ENCODE data around the gene INTS7. TPM values are rescaled to one million over a fixed set of nuclear protein-coding genes. Genes with fewer than 3 reads are reported as not detected.

INTS7 gene
- total and polyA plus RNA-seq, 11 donors = 3.6 to 12.9 (median 9.1) TPM

DNA sequence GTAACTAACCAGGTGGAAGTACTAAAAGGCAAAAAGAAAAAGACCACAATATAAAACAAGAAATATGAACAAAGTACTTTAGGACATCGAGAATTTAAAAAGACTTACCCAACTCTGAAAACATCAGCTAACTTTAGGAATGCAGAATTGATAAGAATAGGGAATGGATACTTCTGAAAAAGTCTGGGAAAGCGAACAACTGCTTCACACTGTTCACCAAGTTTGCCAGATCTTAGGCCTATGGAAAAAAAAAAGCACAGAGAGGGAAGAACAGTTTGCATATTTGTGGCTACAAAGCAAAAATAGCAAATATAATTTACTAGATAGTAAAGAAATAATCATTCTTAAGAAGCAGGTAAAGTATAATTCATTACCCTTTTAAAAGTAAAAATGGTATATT is 14.4 kb downstream of the INTS7 start:
- H3K27ac ChIP-seq = no peak overlapping the region
- peaks cover 0 to 7% (median 0%) of the 10 kb centered on the region in 12 donors for H3K9me3 ChIP-seq
- WGBS, 4 donors = 84 to 89% (median 86%) methylated on average over 2 of the region's 2 CpGs
- no peak for TF ChIP-seq POLR2A (IDR thresholded peaks at IDR 0.05)
- TF ChIP-seq, protein P1, sequence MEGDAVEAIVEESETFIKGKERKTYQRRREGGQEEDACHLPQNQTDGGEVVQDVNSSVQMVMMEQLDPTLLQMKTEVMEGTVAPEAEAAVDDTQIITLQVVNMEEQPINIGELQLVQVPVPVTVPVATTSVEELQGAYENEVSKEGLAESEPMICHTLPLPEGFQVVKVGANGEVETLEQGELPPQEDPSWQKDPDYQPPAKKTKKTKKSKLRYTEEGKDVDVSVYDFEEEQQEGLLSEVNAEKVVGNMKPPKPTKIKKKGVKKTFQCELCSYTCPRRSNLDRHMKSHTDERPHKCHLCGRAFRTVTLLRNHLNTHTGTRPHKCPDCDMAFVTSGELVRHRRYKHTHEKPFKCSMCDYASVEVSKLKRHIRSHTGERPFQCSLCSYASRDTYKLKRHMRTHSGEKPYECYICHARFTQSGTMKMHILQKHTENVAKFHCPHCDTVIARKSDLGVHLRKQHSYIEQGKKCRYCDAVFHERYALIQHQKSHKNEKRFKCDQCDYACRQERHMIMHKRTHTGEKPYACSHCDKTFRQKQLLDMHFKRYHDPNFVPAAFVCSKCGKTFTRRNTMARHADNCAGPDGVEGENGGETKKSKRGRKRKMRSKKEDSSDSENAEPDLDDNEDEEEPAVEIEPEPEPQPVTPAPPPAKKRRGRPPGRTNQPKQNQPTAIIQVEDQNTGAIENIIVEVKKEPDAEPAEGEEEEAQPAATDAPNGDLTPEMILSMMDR (IDR thresholded peaks at IDR 0.05) = no peak
- DNase-seq (no peak), ATAC-seq (no peak)
- H3K36me3 ChIP-seq = peaks cover 0 to 38% (median 18%) of the 10 kb centered on the region in 9 donors
- H3K4me3 ChIP-seq = no peak overlapping the region
- intact Hi-C loops (cut with DNase I) = loop anchor here in 1 of 10 donors (10.0 kb wide), 1 partner anchor 336 kb away; no protein-coding TSS in a partner anchor
- no peaks in the 10 kb centered on the region for H3K4me1 ChIP-seq
- no peaks in the 10 kb centered on the region for H3K27me3 ChIP-seq

DNA sequence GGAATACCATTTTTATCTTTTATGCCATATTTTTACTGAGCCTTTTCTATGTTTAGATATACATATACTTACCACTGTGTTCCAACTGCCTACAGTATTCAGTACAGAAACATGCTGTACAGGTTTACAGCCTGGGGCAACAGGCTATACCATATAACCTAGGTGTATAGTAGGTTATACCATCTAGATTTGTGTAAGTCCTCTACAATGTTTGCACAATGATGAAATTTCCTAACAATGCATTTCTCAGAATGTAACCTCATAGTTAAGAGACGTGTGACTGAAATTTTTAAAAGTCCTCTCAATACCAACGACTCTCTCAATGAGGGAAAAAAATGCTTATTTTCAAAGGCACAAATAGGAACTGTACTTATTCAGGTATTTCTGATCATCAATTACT is 21.7 kb downstream of the INTS7 start:
- Histone ChIP-seq H3K4me3 (no peak overlapping the region), H3K27me3 (no peaks in the 10 kb centered on the region), H3K27ac (no peak overlapping the region), H3K4me1 (no peaks in the 10 kb centered on the region), H3K9me3 (no peaks in the 10 kb centered on the region), H3K36me3 (peaks cover 0 to 42% (median 12%) of the 10 kb centered on the region in 9 donors)
- DNase-seq = no peak
- intact Hi-C loops (cut with DNase I) = loop anchor here in 4 of 10 donors (5.0 kb wide), 3 partner anchors 331 to 444 kb away; no protein-coding TSS in a partner anchor
- TF ChIP-seq, protein P1 (IDR thresholded peaks at IDR 0.05) = no peak
- no peak for TF ChIP-seq POLR2A (IDR thresholded peaks at IDR 0.05)
- ATAC-seq = no peak
- 92 to 95% (median 93%) methylated on average over 2 of the region's 2 CpGs for WGBS, 4 donors

DNA sequence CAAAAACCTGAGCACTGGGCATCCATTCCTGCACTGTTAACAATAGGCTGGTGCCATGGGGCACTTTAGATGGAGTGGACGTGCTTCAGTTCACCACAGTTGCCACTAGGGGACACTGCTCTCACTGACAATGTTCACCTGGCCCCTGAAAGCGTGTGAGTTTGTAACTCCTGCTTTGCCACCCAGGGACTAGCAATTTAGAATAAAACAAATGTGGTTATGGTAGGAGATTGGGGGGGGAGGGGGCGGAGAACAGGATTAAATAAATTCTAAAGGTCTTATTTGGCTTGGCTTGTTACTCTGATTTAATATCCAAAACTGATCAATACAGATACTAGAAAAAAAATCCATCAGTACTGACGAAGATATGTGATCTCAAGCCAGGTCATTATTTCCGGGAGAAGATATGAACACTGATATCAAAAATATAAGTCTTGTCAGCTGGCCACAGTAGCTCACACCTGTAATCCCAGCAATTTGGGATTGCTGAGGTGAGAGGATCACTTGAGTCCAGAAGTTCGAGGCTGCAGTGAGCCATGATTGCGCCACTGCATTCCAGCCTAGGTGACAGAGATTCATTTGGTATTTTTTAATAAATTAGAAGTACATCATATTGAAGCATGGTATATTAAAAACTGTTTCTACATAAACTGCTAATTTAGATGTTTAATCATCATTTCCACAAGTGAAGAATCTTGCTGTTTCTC is 23.2 kb downstream of the INTS7 start:
- DNase-seq (peak in 4 of 5 donors; percentile 39 to 66 (median 59)), ATAC-seq (peak; percentile 69 to 93 (median 86))
- no peaks in the 10 kb centered on the region for H3K27me3 ChIP-seq
- no peak overlapping the region for H3K4me3 ChIP-seq
- intact Hi-C loops (cut with DNase I) = loop anchor here in 4 of 10 donors (5.0 kb wide), 3 partner anchors 330 to 445 kb away; no protein-coding TSS in a partner anchor
- peaks cover 0 to 42% (median 12%) of the 10 kb centered on the region in 9 donors for H3K36me3 ChIP-seq
- no peak overlapping the region for H3K27ac ChIP-seq
- no peaks in the 10 kb centered on the region for H3K9me3 ChIP-seq
- no peaks in the 10 kb centered on the region for H3K4me1 ChIP-seq
- 57 to 66% (median 59%) methylated on average over 7 of the region's 7 CpGs for WGBS, 4 donors
- no peak for TF ChIP-seq POLR2A (IDR thresholded peaks at IDR 0.05)
- TF ChIP-seq, protein P1 (IDR thresholded peaks at IDR 0.05) = peak; percentile 84 to 95 (median 90)

DNA sequence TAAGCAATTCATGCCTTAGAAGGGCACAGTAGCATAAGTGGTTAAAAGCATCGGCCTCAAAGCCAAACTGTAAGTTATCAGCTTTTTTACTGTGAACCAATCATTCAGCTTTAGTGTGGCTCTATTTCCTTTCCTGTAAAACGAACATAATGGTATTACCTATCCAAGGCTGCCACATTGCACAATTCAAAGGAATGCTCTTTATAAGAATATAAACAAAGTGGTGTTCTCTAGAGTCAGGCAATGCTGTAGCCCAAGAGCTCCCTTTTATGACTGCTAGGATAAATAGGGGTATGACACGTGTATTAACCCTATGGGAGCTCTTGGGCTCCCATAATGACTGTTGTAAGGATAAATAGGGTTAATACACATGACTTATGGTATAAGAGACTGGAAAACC is 25.4 kb downstream of the INTS7 start:
- TF ChIP-seq, protein P1 (IDR thresholded peaks at IDR 0.05) = no peak
- TF ChIP-seq POLR2A (IDR thresholded peaks at IDR 0.05) = no peak
- Histone ChIP-seq H3K4me3 (no peak overlapping the region), H3K27me3 (no peaks in the 10 kb centered on the region), H3K9me3 (no peaks in the 10 kb centered on the region), H3K4me1 (no peaks in the 10 kb centered on the region), H3K36me3 (peaks cover 0 to 52% (median 20%) of the 10 kb centered on the region in 9 donors), H3K27ac (no peak overlapping the region)
- intact Hi-C loops (cut with DNase I) = loop anchor here in 4 of 10 donors (5.0 kb wide), 3 partner anchors 328 to 447 kb away; no protein-coding TSS in a partner anchor
- ATAC-seq (no peak), DNase-seq (no peak)
- 87 to 89% (median 88%) methylated on average over 3 of the region's 3 CpGs for WGBS, 4 donors
